GM12878 (cell line): ENCODE results near the gene HK2. TPM values are rescaled to one million over a fixed set of nuclear protein-coding genes. Genes with fewer than 3 reads are reported as not detected.

ENCODE experiments used
- ASH2L ChIP-seq: fragments of 300-600, 200-600 bp; sonication (generic); IDR thresholded peaks from 2 replicates; pipeline ENCODE4 v1.6.1; 2017; ENCODE audit warnings: low read depth, mild to moderate bottlenecking, borderline replicate concordance
- BMI1 ChIP-seq: fragments of 450-650 bp; IDR thresholded peaks from 2 replicates; pipeline ENCODE4 v1.6.1; 2016; ENCODE audit warnings: mild to moderate bottlenecking, moderate library complexity, borderline replicate concordance
- CBX3 ChIP-seq: fragments of 200-600 bp; sonication (generic); IDR thresholded peaks from 2 replicates; pipeline ENCODE4 v1.6.1; 2016; ENCODE audit warnings: low read depth, borderline replicate concordance
- CUX1 ChIP-seq: IDR thresholded peaks from 2 replicates; pipeline ENCODE4 v1.6.1; 2012; ENCODE audit warnings: improper control_type of control experiment, low read depth, low read length; ENCODE audit not compliant: insufficient replicate concordance
- GATAD2B ChIP-seq: fragments of 450-650 bp; conservative IDR thresholded peaks from 2 replicates; pipeline ENCODE4 v1.6.1; 2017; ENCODE audit warnings: low read depth, mild to moderate bottlenecking, moderate library complexity
- IRF5 ChIP-seq: fragments of 450-650 bp; IDR thresholded peaks from 2 replicates; pipeline ENCODE4 v1.6.1; 2017; ENCODE audit warnings: borderline replicate concordance
- KDM1A ChIP-seq: fragments of 200-600 bp; sonication (generic); IDR thresholded peaks from 2 replicates; pipeline ENCODE4 v1.6.1; 2016; ENCODE audit warnings: borderline replicate concordance
- RBBP5 ChIP-seq: fragments of 200-600 bp; sonication (generic); conservative IDR thresholded peaks from 2 replicates; pipeline ENCODE4 v1.6.1; 2016
- RELB ChIP-seq: fragments of 450-650 bp; IDR thresholded peaks from 2 replicates; pipeline ENCODE4 v1.6.1; 2017; ENCODE audit warnings: low read depth, mild to moderate bottlenecking, moderate library complexity
- STAT3 ChIP-seq: IDR thresholded peaks from 2 replicates; pipeline ENCODE4 v1.6.1; 2011; ENCODE audit warnings: low read depth, low read length, improper control_type of control experiment
- TCF7 ChIP-seq: IDR thresholded peaks from 2 replicates; pipeline ENCODE4 v1.6.1; 2014; ENCODE audit warnings: antibody characterized with exemption, borderline replicate concordance
- WRNIP1 ChIP-seq: IDR thresholded peaks from 2 replicates; pipeline ENCODE4 v1.6.1; 2011; ENCODE audit warnings: low read depth, low read length, improper control_type of control experiment, borderline replicate concordance
- ZNF217 ChIP-seq: fragments of 450-650 bp; IDR thresholded peaks from 2 replicates; pipeline ENCODE4 v1.6.1; 2017; ENCODE audit warnings: antibody characterized with exemption, mild to moderate bottlenecking
- ZNF622 ChIP-seq: fragments of 450-650 bp; IDR thresholded peaks from 2 replicates; pipeline ENCODE4 v1.6.1; 2017; ENCODE audit warnings: mild to moderate bottlenecking, inconsistent platforms
- ZNF687 ChIP-seq: fragments of 450-650 bp; IDR thresholded peaks from 2 replicates; pipeline ENCODE4 v1.6.1; 2017; ENCODE audit warnings: mild to moderate bottlenecking, moderate library complexity
- polyA plus RNA-seq, 11 experiments: library from polyadenylated mRNA; depleted of rRNA in 4 of 11; unstranded in 6 of 11; stranded (reverse) in 5 of 11; fragments of >200 nt; fragmentation: Nextera tagmentation in 4 of 11; fragmentation: Illumina TruSeq in 1 of 11; extraction: Ambion mirVana in 4 of 11; extraction: Trizol in 1 of 11; gene quantifications; 1 replicate in 1 of 11; 2 replicates in 10 of 11; pipeline versions ENCODE4 v1.2.1 to v1.2.3, GENCODE V29; 2011 to 2016; ENCODE audit warnings: inconsistent platforms in 2 of 11, missing spikeins in 2 of 11, low read depth in 1 of 11
- total RNA-seq, 4 experiments: library from RNA; depleted of rRNA in 3 of 4; stranded (reverse); fragments of >200 nt in 3 of 4; fragmentation: Illumina TruSeq in 1 of 4; extraction: Trizol in 1 of 4; gene quantifications; 2 replicates each; pipeline versions ENCODE4 v1.2.1 to v1.2.3, GENCODE V29; 2013 to 2021
- TF ChIP-seq, protein P1 (sequence below): IDR thresholded peaks from 2 replicates; pipeline ENCODE4 v1.6.1; 2011; ENCODE audit warnings: borderline replicate concordance, low read depth, mild to moderate bottlenecking, moderate library complexity, mixed read lengths, low read length; ENCODE audit not compliant: insufficient read depth; ENCODE audit errors: extremely low read length

HK2 gene
- total and polyA plus RNA-seq, 10 of the 15 experiments (the other 5 are each of a cell fraction or from before 2014, with no cell fraction given): 5.0 to 73.1 (median 20.2) TPM

DNA sequence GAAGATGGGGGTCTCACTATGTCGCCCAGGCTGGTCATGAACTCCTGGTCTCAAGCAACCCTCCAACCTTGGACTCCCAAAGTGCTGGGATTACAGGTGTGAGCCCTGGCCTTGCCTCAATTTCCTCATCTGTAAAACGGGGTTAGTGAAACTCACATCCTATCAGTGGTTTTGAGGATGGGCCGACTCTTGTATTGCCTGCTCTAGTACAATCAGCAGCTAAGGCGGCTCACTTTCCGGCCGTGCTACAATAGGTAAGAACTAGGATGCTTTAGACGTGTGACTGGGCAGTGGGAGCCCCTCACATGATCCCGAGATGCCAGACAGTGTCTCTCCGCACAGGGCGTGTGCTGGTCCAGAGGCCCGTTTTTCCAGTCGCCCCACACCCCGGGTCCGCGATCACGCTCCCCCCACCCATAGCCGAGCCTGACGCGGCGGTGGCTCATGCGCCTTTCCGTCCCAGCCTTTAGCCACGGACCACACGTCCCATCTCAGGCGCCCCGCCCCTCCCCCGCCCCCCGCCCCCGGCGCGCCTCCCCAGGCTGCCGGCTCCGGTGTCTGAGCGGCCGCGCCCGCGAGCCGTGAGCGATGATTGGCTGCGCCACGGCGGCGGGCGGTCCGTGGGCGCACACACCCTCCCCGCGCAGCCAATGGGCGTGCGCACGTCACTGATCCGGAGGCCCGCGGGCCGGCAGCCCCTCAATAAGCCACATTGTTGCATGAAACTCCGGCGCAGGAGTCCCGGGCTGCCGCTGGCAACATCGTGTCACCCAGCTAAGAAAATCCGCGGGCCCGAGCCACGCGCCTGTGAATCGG lies at the start of gene HK2 (continued):
- TF ChIP-seq IRF5 (no peak), CUX1 (no peak), RBBP5 (no peak), RELB (0 out of 2 replicates have a peak, but pooled peaks have one; percentile 17), STAT3 (no peak), ZNF687 (peak; percentile 81), ASH2L (no peak), CBX3 (no peak), ZNF622 (no peak), WRNIP1 (no peak), BMI1 (no peak), GATAD2B (no peak), KDM1A (no peak), TCF7 (no peak), ZNF217 (no peak)
- TF ChIP-seq, protein P1, sequence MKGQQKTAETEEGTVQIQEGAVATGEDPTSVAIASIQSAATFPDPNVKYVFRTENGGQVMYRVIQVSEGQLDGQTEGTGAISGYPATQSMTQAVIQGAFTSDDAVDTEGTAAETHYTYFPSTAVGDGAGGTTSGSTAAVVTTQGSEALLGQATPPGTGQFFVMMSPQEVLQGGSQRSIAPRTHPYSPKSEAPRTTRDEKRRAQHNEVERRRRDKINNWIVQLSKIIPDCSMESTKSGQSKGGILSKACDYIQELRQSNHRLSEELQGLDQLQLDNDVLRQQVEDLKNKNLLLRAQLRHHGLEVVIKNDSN: no peak
